Ramos (cell line): ENCODE results near the gene ODC1.

Experiments
- in situ Hi-C: fragments of 300-500 bp; cut with MboI; formaldehyde crosslinking; loops from one replicate; pipeline ENCODE4 v1.14.3; 2022; ENCODE audit warnings: low sequenced_read_pairs; ENCODE audit not compliant: unreplicated experiment

The ODC1 gene

DNA sequence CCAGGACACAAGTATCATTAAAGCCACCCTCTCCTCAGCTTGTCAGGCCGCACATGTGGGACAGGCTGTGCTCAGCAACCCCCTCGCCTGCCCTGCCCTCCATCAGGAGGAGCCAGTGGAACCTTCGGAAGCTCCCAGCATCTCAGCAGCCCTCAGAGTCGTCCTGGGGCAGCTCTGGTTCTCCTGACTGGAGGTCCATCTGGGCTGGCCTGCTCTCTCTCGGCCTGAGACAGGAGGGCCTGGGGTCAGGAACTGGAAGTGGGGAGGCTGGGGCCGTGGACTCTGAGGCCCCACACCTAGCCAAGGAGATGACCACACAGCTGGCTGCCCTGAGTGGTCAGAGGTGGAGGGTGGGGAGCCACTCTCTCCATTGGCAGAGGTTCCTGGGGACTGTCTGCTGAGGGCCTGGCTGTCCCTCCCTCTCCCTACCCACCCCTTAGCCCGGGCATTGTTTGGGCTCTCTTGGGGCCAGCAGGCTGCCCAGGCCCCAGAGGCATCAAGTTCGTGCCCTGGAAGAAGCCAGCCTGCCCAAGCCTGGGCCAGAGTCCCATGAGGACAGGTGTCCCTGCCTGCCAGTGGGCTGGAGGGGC, 23.1 kb downstream of the ODC1 start:
- in situ Hi-C loops: loop anchor here (25.0 kb wide), 1 partner anchor 588 kb away; the partner anchor contains the start of gene TAF1B

DNA sequence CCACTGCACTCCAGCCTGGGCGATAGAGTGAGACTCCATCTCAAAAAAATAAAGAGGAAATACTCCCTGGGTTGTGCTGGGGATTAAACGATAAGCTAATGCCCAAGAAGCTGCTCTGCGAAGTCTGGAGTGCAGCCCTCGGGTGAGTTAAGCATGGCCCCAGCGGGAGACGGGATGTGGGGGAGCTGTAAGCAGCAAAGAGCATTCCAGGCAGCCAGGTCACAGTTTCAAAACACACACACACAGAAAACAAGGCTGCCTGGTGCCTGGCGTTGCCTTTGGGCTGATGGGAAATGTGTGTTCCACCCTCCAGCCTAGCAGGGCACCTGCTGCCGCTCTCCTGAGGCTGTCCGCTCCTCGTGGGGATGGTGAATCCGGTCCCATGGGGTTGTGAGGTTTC, 24.1 kb downstream of the ODC1 start:
- in situ Hi-C loops: no loop called here

DNA sequence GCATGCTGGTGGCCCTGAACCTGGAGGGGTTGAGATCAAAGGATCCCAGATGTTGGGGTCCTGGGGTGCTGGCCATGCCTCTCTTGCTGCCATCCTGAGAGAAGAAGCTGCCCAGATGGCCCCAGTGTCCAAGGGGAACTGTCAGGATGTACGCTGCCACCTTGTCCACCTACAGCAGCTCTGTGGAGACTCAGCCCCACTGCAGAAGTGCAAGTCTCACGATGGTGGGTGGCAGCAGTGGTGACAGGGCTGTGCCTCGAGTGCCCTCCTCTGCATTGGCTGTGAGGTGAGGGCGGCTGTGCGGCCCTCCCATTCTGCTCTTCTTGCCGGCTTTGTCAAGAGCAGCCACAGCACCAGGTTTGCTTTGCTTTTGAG, 24.7 kb downstream of the ODC1 start:
- in situ Hi-C loops: no loop called here

DNA sequence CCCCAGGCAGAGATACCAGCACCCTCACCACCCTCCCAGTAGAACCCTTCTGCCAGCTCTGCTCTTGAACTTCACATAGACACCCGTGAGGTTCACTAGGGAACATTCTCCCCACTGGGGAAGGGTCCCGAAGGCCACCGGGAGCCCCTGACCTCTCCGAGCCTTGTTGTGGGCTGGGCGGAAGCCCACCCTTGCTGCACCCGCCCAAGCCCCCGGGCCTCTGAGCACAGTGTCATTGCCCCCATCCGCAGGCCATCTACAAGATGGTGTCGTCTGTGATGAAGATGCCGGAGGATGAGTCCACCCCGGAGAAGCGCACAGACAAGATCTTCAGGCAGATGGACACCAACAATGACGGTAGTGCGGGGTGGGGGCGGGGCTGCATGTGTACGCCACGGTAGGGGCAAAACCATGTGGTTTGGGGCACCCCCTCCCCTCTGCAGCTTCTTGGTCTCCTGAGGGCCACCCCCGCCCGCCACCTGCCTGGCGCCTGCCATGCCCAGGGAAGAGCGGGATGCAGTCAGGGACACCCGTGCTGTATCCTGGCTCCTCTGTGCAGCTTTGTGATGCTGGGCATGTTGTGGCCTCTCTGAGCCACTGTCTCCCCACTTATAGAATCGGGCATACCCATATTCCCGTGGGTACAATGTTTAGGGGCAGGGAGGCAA, 25.3 kb downstream of the ODC1 start:
- in situ Hi-C loops: no loop called here

DNA sequence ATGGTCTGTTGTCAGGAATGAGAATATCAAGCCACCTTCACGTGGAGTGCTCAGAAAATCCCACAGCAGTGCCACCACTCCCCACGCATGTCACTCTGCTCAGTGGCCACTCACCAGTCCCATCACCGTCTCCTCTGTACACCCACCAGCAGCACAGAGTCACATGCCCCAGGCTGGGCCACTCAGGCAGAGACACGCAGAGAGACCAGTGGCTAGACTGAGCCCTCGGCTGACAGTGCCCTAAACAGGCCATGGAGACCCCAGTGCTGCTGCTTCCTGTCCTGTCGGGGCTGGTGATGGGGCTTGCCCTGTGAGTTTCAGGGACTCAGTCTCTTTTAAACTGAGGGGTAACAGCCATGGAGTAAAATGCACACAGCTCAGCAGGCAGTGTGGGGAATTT, 25.9 kb downstream of the ODC1 start:
- in situ Hi-C loops: no loop called here

DNA sequence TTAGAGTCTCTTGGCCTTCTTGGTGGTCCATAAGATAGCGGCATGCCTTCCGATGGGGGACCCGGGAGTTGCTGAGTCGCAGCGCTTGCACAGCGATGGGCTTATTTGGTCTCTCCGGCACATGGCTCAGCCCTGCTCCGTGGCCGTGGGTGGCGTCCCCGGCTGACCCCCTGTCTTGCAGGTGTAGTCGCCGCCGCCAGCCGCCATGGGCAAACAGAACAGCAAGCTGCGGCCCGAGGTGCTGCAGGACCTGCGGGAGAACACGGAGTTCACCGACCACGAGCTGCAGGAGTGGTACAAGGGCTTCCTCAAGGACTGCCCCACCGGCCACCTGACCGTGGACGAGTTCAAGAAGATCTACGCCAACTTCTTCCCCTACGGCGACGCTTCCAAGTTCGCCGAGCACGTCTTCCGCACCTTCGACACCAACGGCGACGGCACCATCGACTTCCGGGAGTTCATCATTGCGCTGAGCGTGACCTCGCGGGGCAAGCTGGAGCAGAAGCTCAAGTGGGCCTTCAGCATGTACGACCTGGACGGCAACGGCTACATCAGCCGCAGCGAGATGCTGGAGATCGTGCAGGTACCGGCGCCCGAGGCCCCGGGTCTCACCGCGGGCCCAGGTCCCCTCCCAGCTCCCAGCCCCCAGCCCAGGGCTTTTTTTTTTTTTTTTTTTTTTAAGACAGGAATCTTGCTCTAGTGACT, 28.4 kb downstream of the ODC1 start:
- in situ Hi-C loops: loop anchor here (10.0 kb wide), 1 partner anchor 285 kb away; no protein-coding TSS in a partner anchor

DNA sequence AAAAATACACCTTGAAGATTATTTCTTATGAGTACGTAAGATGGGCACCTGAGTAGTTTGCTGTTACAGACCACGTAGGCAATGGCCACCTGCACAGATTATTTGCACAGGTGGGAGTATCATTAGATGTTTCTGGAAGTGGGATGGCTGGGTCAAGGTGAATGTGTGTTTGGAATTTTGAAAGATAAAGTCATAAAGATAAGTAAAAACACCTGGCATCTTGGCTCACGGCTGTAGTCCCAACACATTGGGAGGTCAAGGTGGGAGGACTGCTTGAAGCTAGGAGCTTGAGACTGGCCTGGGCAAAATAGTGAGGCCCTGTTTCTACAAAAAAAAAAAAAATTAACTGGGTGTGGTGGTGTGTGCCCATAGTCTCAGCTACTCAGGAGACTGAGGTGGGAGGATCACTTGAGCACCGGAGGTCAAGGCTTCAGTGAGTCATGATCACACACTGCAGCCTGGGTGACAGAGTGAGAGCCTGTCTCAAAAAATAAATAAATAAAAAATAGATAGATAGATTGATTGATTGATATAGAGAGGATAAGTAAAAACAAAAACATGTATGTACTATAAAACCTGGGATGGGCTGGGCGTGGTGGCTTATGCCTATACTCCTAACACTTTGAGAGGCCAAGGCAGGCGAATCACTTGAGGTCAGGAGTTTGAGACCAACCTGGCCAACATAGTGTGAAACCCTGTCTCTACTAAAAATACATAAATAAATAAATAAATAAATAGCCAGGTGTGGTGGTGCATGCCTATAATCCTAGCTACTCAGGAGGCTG, 30.4 kb downstream of the ODC1 start:
- in situ Hi-C loops: loop anchor here (10.0 kb wide), 1 partner anchor 283 kb away; no protein-coding TSS in a partner anchor

DNA sequence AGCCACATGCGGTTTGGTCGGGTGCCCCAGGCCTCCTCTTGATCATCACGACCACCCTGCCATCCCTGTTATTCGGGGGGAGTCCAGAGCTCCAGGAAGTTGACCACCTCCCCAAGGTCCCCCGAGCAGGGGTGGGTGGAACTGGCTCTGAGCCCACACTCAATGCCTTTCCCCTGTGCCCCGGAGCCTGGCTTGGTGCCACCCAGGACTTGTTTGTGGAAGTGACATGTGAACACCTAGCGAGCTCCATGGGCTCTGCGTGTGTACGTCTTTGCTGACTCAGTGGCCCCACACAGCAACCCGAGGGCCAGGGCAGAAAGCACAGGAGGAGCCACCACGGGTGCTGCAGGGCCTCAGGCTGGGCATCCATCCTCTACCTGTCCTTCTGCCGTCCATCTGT, 32.5 kb downstream of the ODC1 start:
- in situ Hi-C loops: loop anchor here (10.0 kb wide), 1 partner anchor 281 kb away; no protein-coding TSS in a partner anchor

DNA sequence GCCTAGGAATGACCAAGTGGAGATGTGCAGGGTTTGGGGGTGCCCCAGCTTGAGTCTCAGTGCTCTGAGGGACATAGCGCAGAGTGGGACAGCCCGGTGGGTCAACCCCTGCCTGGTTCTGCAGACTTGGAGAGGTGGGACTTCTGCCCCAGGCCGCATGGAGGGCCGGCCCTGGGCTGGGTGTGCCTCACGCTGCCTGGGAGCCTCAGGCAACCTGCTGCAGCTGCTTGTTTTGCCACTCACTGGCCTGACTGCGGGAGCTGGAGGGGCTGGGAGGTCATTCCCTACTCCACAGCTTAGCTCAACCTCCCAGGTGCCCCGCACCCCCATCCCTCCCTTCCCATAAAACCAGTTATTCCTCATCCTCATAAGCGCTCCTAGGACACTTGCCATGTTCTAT, 33.1 kb downstream of the ODC1 start:
- in situ Hi-C loops: loop anchor here (10.0 kb wide), 1 partner anchor 280 kb away; no protein-coding TSS in a partner anchor

DNA sequence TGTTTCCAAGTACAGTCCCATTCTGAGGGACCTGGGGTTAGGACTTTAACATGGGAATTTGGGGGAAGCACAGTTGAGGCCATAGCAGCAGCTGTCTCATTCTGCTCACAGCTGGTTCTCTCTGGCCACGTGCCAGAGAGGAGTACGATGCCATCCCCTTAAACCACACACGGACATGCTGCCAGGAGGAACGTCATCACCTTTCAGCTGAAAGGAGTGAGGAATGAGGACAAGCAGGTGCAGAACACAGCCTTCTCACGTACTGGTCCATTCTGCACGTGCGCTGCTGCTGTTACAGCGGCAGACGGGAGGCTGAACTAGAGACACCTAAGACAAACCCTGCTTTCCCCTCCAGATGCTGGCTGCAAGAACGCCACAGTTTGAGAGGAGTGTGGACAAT, 33.5 kb downstream of the ODC1 start:
- in situ Hi-C loops: loop anchor here (10.0 kb wide), 1 partner anchor 280 kb away; no protein-coding TSS in a partner anchor

DNA sequence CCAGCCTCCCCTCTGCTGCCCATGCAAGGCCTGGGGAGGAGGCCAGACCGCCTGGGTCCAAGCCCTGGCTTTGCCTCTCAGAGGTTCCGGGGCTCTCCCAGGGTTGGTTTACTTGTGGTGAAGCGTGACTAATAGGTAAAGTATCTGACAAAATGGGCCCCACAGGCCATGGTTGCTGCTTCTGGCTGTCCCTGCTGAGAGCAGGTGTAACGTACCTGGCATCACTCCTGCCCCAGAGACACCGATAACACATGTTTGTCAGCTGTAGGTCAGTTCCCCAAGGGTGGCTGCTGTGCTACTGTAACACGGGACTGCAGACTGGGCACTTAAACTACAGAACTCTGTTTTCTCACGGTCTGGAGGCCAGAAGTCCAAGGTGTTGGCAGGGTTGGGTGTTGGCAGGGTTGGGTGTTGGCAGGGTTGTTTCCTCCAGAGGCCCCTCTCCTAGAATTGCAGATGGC, 34.1 kb downstream of the ODC1 start:
- in situ Hi-C loops: loop anchor here (10.0 kb wide), 1 partner anchor 279 kb away; no protein-coding TSS in a partner anchor

DNA sequence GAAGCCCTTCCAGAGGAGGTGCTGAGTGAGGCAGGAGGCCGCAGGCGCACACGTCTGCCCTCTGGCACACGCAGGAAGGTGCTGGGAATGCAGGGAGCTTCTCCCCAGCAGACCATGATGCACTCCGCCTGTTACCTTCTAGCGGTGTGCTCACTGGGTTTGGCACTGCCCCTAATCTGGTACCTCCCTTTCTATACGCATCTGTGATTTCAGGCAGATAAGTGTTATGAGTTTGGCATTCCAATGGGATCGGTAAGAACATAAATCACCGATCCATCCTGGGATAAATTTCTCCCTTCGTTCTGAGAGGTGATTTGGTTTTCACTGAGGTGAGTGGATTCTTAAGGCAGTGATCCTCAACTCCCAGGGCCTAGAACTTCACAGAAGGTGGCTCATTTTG, 34.6 kb downstream of the ODC1 start:
- in situ Hi-C loops: loop anchor here (10.0 kb wide), 1 partner anchor 279 kb away; no protein-coding TSS in a partner anchor

DNA sequence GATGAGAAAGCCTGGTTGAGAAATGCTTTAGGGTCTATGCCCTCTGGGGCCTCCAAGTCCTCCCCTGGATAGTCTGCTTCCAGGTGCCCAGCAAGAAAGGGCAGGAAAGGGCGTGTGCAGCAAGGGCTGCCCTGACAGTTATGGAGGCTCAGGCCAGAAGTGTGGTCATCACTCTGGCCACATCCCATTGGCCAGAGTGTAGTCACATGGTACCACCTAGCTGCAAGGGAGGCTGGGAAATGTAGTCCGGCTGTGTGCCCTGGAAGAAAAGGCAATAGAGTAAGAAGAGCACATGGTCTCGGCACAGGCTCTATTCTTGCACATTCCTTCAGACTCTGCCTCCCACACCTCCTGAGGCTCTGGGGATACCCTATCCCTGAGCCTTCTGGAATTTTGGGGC, 35.7 kb downstream of the ODC1 start:
- in situ Hi-C loops: loop anchor here (10.0 kb wide), 1 partner anchor 278 kb away; no protein-coding TSS in a partner anchor

DNA sequence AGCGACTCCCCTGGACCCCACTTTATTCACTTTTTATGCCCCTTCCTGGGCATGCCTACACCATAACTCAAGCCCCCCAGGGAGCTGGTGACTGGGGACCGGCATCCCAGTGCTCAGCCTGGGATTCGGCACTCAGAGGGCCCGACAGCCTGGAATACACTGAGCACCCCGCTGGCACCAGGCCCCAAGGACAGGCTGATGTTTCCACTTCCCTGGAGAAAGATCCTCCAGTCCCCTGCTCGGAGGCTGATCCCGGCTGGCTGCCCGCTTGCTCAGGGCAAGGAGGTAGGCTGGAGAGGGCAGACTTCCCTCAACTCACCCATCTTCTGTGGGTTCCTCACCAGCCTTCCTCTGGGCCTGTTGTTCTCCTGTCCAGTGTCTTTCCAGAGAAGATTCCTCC, 36.6 kb downstream of the ODC1 start:
- in situ Hi-C loops: loop anchor here (10.0 kb wide), 1 partner anchor 277 kb away; no protein-coding TSS in a partner anchor

DNA sequence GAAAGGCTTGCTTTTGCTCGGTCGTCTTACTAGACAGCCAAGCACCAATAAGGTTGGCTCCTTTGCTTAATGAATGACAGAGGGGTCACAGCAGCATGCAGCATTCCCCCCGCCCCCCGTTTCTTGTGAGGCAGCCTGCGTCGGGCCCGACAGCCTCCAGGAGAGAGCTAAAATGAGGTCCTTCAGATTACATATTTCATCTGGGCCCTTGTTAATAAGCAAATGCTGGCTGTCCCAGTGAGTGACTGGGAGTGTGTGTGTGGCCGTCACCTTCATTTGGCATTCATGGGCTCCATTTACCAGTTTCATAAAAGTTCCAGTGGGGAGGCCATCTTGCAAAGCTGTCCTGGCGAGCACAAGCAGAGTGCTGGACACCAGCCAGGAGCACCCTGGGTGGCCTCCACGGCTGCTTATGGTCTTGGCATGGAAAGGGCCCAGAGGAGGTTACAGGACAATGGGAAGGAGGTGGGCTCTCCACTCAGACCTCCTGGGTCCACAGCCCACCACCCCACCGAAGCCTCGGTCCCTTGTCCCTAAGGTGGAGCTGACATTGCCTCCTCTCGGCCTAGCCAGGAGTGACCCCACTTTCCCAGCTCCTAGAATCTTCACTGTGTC, 37.2 kb downstream of the ODC1 start:
- in situ Hi-C loops: loop anchor here (10.0 kb wide), 1 partner anchor 276 kb away; no protein-coding TSS in a partner anchor

DNA sequence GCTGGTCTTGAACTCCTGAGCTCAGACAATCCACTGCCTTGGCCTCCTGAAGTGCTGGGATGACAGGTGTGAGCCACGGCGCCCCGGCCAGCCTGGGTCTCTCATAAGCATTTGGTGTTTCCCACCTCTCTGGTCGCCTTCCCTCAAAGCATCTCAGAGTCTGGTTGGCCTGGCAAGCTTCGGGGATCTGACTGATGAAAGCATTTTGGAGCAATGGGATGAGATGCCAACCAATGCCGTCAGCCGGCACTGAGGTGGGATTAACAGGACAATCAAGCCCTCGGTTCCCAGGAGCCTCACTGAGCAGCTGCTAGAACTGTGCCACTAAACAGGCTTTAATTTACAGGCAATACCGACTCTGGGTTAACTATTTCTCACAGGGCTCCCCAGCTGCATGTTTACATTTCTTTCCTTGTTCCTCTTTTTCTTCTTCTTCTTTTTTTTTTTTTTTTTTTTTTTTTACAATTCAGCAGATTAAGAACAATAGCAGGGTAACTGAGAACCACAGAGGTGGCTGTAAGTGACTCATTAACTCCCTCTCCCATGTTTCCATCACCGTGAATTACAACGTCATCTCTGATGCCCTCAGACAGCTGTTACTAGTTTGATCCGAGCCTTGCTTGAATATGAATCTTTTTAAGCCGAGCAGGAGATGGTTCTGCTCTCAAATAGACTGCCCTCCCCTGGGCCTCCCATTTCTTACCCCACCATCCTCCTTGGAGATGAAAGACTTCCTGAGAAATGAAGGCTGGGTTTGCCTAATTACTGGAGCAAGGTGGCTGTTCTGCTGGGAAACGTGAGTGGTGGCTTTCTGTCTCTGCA, 37.9 kb downstream of the ODC1 start:
- in situ Hi-C loops: loop anchor here (10.0 kb wide), 1 partner anchor 275 kb away; no protein-coding TSS in a partner anchor

DNA sequence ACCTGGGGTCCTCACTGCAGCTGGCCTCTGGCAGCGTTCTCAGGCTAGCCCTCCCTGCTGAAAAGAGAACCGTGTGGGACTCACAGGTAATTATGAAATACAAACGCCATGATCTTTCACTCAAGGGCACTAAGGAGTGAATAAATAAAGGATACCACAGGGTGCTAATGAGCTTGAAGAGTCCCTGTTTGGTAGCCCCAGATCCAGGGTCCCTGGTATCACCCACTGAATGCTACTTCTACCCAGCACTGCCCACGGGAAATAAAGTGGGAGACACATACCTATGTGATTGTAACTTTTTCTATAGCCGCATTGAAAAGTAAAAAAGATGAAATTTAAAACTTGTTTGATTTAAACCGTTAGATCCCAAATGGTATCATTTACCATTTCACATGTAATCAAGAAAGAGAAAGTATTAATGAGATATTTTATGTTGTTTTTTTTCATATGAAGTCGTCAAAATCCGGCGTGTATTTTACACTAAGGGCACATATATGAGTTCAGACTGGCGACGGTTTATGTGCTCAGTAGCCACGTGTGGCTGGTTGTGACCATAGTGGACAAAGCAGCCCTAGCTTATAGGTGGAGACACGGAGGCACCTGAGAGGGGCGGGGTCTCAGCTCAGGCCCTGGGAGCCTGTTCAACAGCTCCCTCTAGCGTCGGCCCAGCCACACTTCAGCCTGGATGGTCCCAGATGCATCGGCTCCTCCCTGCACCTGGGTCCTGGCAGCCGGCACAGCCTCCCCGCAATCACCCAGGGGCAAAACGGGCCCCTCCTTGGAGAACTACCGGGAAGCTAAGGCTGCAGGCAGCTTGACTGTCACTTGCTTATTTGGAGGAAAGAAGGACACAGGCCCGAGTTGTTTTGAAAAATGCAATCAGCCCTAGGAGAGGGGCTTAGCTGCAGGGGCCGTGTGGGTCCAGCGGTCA, 39.2 kb downstream of the ODC1 start:
- in situ Hi-C loops: no loop called here
